ENCODE measurements around the gene AP2A1. TPM values are rescaled to one million over a fixed set of nuclear protein-coding genes. Genes with fewer than 3 reads are reported as not detected.
A peak's percentile ranks its signal among the peaks of the same experiment; 100 is the strongest.

The AP2A1 gene
- total and polyA plus RNA-seq, 9 of the 15 experiments (the other 6 are each of a cell fraction or from before 2014, with no cell fraction given) = 0.55 to 150 (median 31.9) TPM

DNA sequence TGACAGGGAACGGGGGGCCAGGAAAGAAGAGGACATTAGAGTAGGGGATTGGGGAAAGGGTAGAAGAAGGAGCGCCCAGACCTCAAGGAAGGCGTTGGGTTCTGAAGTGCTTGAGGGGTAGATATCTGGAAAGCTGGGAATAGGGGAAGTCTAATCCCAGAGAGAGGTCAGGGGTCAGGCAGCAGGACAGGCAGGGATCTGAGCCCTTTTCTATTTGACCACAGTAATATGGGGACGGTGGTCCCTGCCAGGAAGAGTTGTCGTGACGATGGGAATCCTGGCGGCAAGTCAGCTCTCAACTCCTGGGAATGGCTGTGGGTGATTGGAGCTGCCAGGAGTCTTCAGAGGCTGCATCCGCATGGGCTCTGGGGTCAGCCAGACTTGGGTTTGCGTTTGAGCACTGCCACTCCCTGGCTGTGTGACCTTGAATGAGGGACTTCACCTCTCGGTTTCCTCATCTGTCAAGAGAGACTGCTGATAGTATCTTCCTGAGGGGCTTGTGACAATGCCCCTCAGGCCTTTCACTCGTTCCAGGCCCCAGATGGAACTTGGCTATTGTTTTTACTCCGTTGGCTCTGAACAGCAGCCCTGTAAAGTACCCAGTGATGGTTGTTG is 1.3 kb downstream of the AP2A1 start (continued):
- TF ChIP-seq ZBTB33 (CRISPR knock-in tag; IDR thresholded peaks at IDR 0.05) (no peak), MEF2A (IDR thresholded peaks at IDR 0.05; ENCODE audit: control insufficient read depth, low read depth, low read length) (no peak), CHAMP1 (IDR thresholded peaks at IDR 0.05) (no peak), EGR1 (conservative IDR thresholded peaks at IDR 0.05) (no peak), TFAM (CRISPR knock-in tag; conservative IDR thresholded peaks at IDR 0.05) (no peak), PHB2 (IDR thresholded peaks at IDR 0.05; ENCODE audit: low read depth) (no peak; the same call in 1 of the 2 replicates), ZFP36 (IDR thresholded peaks at IDR 0.05; ENCODE audit: low read depth, low read length, partially characterized antibody) (peak; percentile 31), MAFF (IDR thresholded peaks at IDR 0.05; ENCODE audit: low read length) (no peak), NR2C1 (IDR thresholded peaks at IDR 0.05) (peak; percentile 59), NR2C1 (tag; IDR thresholded peaks at IDR 0.05) (peak; percentile 52; the same call in 1 of the 2 replicates), EHMT2 (IDR thresholded peaks at IDR 0.05) (no peak), YBX1 (IDR thresholded peaks at IDR 0.05) (no peak), ZNF121 (CRISPR knock-in tag; conservative IDR thresholded peaks at IDR 0.05) (no peak)
- TF ChIP-seq, protein P1, sequence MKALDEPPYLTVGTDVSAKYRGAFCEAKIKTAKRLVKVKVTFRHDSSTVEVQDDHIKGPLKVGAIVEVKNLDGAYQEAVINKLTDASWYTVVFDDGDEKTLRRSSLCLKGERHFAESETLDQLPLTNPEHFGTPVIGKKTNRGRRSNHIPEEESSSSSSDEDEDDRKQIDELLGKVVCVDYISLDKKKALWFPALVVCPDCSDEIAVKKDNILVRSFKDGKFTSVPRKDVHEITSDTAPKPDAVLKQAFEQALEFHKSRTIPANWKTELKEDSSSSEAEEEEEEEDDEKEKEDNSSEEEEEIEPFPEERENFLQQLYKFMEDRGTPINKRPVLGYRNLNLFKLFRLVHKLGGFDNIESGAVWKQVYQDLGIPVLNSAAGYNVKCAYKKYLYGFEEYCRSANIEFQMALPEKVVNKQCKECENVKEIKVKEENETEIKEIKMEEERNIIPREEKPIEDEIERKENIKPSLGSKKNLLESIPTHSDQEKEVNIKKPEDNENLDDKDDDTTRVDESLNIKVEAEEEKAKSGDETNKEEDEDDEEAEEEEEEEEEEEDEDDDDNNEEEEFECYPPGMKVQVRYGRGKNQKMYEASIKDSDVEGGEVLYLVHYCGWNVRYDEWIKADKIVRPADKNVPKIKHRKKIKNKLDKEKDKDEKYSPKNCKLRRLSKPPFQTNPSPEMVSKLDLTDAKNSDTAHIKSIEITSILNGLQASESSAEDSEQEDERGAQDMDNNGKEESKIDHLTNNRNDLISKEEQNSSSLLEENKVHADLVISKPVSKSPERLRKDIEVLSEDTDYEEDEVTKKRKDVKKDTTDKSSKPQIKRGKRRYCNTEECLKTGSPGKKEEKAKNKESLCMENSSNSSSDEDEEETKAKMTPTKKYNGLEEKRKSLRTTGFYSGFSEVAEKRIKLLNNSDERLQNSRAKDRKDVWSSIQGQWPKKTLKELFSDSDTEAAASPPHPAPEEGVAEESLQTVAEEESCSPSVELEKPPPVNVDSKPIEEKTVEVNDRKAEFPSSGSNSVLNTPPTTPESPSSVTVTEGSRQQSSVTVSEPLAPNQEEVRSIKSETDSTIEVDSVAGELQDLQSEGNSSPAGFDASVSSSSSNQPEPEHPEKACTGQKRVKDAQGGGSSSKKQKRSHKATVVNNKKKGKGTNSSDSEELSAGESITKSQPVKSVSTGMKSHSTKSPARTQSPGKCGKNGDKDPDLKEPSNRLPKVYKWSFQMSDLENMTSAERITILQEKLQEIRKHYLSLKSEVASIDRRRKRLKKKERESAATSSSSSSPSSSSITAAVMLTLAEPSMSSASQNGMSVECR (CRISPR knock-in tag; IDR thresholded peaks at IDR 0.05) = no peak
